ENCODE results near the gene AP1G2. TPM values are rescaled to one million over a fixed set of nuclear protein-coding genes. Genes with fewer than 3 reads are reported as not detected.

Gene AP1G2
- total and polyA plus RNA-seq, 2 of the 13 experiments (the other 11 are each of a cell fraction or from before 2014, with no cell fraction given), result 96.9 to 611 TPM

DNA sequence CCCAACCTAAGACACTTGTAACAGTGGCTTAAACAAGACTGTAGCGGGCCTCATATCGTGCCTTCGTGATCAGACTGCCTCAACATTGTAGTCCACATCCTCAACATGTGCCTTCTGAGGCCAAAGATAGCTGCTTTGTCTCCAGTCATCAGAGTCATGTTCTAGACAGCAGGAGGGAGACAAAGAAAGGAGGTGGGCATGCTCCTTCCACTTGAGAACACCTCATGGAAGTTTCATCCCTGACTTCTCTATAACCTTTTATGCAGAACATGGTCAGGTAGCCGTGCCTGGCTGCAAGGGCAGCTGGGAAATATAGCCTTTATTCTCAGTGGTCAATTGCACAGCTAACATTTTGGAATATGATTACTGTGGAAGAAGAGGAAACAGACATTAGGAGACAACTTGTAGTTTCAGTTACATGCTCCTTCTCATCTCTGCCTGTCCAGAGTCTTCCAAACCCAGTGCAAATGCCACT lies 43.3 kb upstream of the AP1G2 start (continued):
- TF ChIP-seq, protein P1, sequence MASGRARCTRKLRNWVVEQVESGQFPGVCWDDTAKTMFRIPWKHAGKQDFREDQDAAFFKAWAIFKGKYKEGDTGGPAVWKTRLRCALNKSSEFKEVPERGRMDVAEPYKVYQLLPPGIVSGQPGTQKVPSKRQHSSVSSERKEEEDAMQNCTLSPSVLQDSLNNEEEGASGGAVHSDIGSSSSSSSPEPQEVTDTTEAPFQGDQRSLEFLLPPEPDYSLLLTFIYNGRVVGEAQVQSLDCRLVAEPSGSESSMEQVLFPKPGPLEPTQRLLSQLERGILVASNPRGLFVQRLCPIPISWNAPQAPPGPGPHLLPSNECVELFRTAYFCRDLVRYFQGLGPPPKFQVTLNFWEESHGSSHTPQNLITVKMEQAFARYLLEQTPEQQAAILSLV (CRISPR knock-in tag; IDR thresholded peaks at IDR 0.05; ENCODE audit: borderline replicate concordance), result 0 out of 2 replicates have a peak, but pooled peaks have one; percentile 46
- TF ChIP-seq SP1 (IDR thresholded peaks at IDR 0.05), result no peak
- no peak for TF ChIP-seq SP1 (CRISPR knock-in tag; IDR thresholded peaks at IDR 0.05)
- no peak for TF ChIP-seq MXD4 (CRISPR knock-in tag; IDR thresholded peaks at IDR 0.05)
- 0 out of 2 replicates have a peak, but pooled peaks have one; percentile 24 for TF ChIP-seq ZNF567 (CRISPR knock-in tag; IDR thresholded peaks at IDR 0.05; ENCODE audit: borderline replicate concordance)
- TF ChIP-seq ZNF552 (CRISPR knock-in tag; IDR thresholded peaks at IDR 0.05; ENCODE audit: borderline replicate concordance), result no peak
- no peak for TF ChIP-seq SP2 (CRISPR knock-in tag; IDR thresholded peaks at IDR 0.05)
- TF ChIP-seq JUND (CRISPR knock-in tag; IDR thresholded peaks at IDR 0.05), result 0 out of 2 replicates have a peak, but pooled peaks have one; percentile 29
- no peak for TF ChIP-seq ZNF260 (CRISPR knock-in tag; IDR thresholded peaks at IDR 0.05; ENCODE audit: borderline replicate concordance, low read depth)
- TF ChIP-seq GTF3A (CRISPR knock-in tag; conservative IDR thresholded peaks at IDR 0.05), result peak; percentile 93; the same call in 1 of the 2 replicates

DNA sequence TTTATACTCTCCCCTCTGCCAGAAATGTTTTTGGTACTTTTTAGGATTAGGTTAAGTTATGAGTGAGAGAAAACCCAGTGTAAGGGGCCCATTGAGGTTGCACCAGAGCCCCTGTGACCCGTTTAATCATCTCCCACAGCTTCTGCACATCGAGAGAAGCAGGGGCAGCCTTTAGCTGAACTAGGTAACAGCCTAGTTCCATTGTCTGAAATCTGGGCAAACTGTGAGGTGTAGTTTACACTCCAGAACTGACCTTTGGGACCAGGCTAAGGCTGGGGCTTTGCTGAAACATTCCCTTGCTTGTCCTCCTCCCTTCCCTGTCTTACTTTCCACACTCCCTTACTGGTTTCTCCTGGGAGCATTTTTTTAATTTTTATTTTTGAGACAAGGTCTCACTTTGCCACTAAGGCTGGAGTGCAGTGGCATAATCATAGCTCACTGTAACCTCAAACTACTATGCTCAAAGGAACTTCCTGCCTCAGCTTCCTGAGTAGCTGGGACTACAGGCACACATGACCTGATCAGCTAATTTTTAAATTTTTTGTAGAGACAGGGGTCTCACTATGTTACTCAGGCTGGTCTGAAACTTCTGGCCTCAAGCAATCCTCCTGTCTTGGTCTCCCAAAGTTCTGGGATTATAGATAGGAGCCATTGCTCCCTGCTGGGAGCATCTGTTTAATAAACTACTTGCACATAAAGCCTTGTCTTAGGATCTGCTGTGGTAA lies 42.7 kb upstream of the AP1G2 start:
- Histone ChIP-seq H3K4me2 (ENCODE audit: low read depth, low read length) (peak overlapping the region; percentile 86), H4K20me1 (ENCODE audit: insufficient read depth, low read length) (no peaks in the 10 kb centered on the region), H2AFZ (ENCODE audit: low read length) (no peak overlapping the region), H3K36me3 (replicated peaks in 1 of 2; ENCODE audit: control insufficient read depth in 1 of 2, insufficient read depth in 2 of 2, low read length in 2 of 2) (no peaks in the 10 kb centered on the region), H3K9me3 (ENCODE audit: low read length) (no peaks in the 10 kb centered on the region), H3K4me3 (replicated peaks in 1 of 3; ENCODE audit: insufficient read depth in 1 of 3, low read depth in 2 of 3, low read length in 3 of 3) (peak overlapping the region in 2 of 3 experiments; percentile 33 to 54; a peak in 4 of 6 replicates), H3K79me2 (ENCODE audit: insufficient read depth, low read length) (no peaks in the 10 kb centered on the region), H3K27ac (ENCODE audit: extremely low read length, insufficient read depth, low read length) (peak overlapping the region; percentile 89), H3K9ac (ENCODE audit: insufficient read depth, low read depth, low read length) (peak overlapping the region; percentile 54), H3K27me3 (ENCODE audit: control insufficient read depth in 1 of 2, insufficient read depth in 2 of 2, low read length in 2 of 2) (no peaks in the 10 kb centered on the region), H3K4me1 (ENCODE audit: insufficient read depth, low read length) (peaks cover 100% of the 10 kb centered on the region)
- 0% methylated on average over 2 of the region's 2 CpGs for WGBS (ENCODE audit: low lambda C conversion rate)
- peak; percentile 96 for DNase-seq (ENCODE audit: low spot score)
- peak; percentile 85 for ATAC-seq
- no TSS peak for BruUV-seq (replicated peaks)
- intact Hi-C loops (cut with micrococcal nuclease; ENCODE audit: unreplicated experiment) (loop anchor here (1.0 to 5.0 kb wide), 3 partner anchors 8 to 482 kb away; partner anchors contain the start of gene PCK2), in situ Hi-C loops (cut with HindIII; ENCODE audit: extremely low pct_ligation_motif_present, low pct_unique_long_range_greater_than_20kb) (no loop called here)
- CTCF ChIA-PET (ENCODE audit: low intra/inter-chr PET ratio, low total read pairs), result interaction anchor here (1.1 to 2.4 kb wide), 2 partner anchors 21 to 23 kb away, joined by 3 to 8 read pairs; no protein-coding TSS in a partner anchor
- peak; percentile 87 for FAIRE-seq
- POLR2A ChIA-PET, result interaction anchor here (0.8 to 14.7 kb wide), 27 partner anchors 9 to 632 kb away, joined by 3 to 1105 read pairs (median 5); partner anchors contain the start of genes ACIN1, BCL2L2, C14orf119 and DHRS2
- TF ChIP-seq, protein P2, sequence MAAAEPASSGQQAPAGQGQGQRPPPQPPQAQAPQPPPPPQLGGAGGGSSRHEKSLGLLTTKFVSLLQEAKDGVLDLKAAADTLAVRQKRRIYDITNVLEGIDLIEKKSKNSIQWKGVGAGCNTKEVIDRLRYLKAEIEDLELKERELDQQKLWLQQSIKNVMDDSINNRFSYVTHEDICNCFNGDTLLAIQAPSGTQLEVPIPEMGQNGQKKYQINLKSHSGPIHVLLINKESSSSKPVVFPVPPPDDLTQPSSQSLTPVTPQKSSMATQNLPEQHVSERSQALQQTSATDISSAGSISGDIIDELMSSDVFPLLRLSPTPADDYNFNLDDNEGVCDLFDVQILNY (CRISPR knock-in tag; conservative IDR thresholded peaks at IDR 0.05), result no peak
- TF ChIP-seq, protein P3, sequence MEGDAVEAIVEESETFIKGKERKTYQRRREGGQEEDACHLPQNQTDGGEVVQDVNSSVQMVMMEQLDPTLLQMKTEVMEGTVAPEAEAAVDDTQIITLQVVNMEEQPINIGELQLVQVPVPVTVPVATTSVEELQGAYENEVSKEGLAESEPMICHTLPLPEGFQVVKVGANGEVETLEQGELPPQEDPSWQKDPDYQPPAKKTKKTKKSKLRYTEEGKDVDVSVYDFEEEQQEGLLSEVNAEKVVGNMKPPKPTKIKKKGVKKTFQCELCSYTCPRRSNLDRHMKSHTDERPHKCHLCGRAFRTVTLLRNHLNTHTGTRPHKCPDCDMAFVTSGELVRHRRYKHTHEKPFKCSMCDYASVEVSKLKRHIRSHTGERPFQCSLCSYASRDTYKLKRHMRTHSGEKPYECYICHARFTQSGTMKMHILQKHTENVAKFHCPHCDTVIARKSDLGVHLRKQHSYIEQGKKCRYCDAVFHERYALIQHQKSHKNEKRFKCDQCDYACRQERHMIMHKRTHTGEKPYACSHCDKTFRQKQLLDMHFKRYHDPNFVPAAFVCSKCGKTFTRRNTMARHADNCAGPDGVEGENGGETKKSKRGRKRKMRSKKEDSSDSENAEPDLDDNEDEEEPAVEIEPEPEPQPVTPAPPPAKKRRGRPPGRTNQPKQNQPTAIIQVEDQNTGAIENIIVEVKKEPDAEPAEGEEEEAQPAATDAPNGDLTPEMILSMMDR (CRISPR knock-in tag; IDR thresholded peaks at IDR 0.05), result no peak
- TF ChIP-seq ZIK1 (CRISPR knock-in tag; IDR thresholded peaks at IDR 0.05; ENCODE audit: borderline replicate concordance, low read depth) (peak; percentile 47; the same call in 1 of the 2 replicates), ZNF761 (CRISPR knock-in tag; conservative IDR thresholded peaks at IDR 0.05) (peak; percentile 87; the same call in 1 of the 2 replicates), STAG1 (CRISPR knock-in tag; IDR thresholded peaks at IDR 0.05) (peak; percentile 23; the same call in 1 of the 2 replicates), NONO (IDR thresholded peaks at IDR 0.05) (no peak), NONO (CRISPR knock-in tag; conservative IDR thresholded peaks at IDR 0.05) (0 out of 2 replicates have a peak, but pooled peaks have one; percentile 26)
- TF ChIP-seq, protein P4, sequence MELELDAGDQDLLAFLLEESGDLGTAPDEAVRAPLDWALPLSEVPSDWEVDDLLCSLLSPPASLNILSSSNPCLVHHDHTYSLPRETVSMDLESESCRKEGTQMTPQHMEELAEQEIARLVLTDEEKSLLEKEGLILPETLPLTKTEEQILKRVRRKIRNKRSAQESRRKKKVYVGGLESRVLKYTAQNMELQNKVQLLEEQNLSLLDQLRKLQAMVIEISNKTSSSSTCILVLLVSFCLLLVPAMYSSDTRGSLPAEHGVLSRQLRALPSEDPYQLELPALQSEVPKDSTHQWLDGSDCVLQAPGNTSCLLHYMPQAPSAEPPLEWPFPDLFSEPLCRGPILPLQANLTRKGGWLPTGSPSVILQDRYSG (CRISPR knock-in tag; IDR thresholded peaks at IDR 0.05), result peak; percentile 16; the same call in 1 of the 2 replicates
